Measurements from ENCODE around the gene SOCS6.

GRCh38 chr18:70368903-70369302, 80.1 kb downstream of the SOCS6 start:
- TF ChIP-seq POLR2AphosphoS5 (IDR thresholded peaks at IDR 0.05) (no peak), POLR2A (IDR thresholded peaks at IDR 0.05) (no peak)
- TF ChIP-seq, protein P1, sequence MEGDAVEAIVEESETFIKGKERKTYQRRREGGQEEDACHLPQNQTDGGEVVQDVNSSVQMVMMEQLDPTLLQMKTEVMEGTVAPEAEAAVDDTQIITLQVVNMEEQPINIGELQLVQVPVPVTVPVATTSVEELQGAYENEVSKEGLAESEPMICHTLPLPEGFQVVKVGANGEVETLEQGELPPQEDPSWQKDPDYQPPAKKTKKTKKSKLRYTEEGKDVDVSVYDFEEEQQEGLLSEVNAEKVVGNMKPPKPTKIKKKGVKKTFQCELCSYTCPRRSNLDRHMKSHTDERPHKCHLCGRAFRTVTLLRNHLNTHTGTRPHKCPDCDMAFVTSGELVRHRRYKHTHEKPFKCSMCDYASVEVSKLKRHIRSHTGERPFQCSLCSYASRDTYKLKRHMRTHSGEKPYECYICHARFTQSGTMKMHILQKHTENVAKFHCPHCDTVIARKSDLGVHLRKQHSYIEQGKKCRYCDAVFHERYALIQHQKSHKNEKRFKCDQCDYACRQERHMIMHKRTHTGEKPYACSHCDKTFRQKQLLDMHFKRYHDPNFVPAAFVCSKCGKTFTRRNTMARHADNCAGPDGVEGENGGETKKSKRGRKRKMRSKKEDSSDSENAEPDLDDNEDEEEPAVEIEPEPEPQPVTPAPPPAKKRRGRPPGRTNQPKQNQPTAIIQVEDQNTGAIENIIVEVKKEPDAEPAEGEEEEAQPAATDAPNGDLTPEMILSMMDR (IDR thresholded peaks at IDR 0.05 in 8 of 11, conservative IDR thresholded peaks at IDR 0.05 in 3 of 11) = no peak
